Loucy (cell line): ENCODE measurements around the gene SORCS2.

Experiments used
- H2AFZ ChIP-seq: fragments of 200-600 bp; sonication (generic); 2 replicates; pipeline ENCODE4 v1.6.0; 2016; ENCODE audit warnings: antibody characterized with exemption, mild to moderate bottlenecking, low read length, moderate library complexity
- H3F3A ChIP-seq: fragments of 200-600 bp; 2 replicates; pipeline ENCODE4 v1.6.0; 2016; ENCODE audit warnings: antibody characterized with exemption, low read depth, mild to moderate bottlenecking
- H3K27me3 ChIP-seq: fragments of 200-600 bp; sonication (generic); 2 replicates; pipeline ENCODE4 v1.6.1; 2014; ENCODE audit warnings: low read length, mild to moderate bottlenecking; ENCODE audit not compliant: insufficient read depth, poor library complexity, severe bottlenecking
- H3K36me3 ChIP-seq: fragments of 200-600 bp; sonication (generic); 2 replicates; pipeline ENCODE4 v1.6.1; 2016; ENCODE audit warnings: low read length; ENCODE audit not compliant: insufficient read depth
- H3K4me1 ChIP-seq: fragments of 200-600 bp; sonication (generic); 2 replicates; pipeline ENCODE4 v1.5.1; 2014; ENCODE audit warnings: low read length, mild to moderate bottlenecking; ENCODE audit not compliant: insufficient read depth, poor library complexity, severe bottlenecking
- H3K4me2 ChIP-seq: fragments of 200-600 bp; sonication (generic); 2 replicates; pipeline ENCODE4 v1.6.0; 2014; ENCODE audit warnings: antibody characterized with exemption, low read length, low read depth, mild to moderate bottlenecking; ENCODE audit not compliant: poor library complexity, severe bottlenecking
- H3K4me3 ChIP-seq: fragments of 200-600 bp; sonication (generic); 2 replicates; pipeline ENCODE4 v1.5.1; 2014; ENCODE audit warnings: low read length, mild to moderate bottlenecking, mixed read lengths; ENCODE audit not compliant: poor library complexity, severe bottlenecking
- H3K79me2 ChIP-seq: fragments of 200-600 bp; sonication (generic); 2 replicates; pipeline ENCODE4 v1.6.1; 2014; ENCODE audit warnings: low read length; ENCODE audit not compliant: insufficient read depth
- H3K9ac ChIP-seq: fragments of 200-600 bp; sonication (generic); 2 replicates; pipeline ENCODE4 v1.6.0; 2014; ENCODE audit warnings: mild to moderate bottlenecking, low read depth, low read length, moderate library complexity; ENCODE audit not compliant: poor library complexity, severe bottlenecking
- H3K9me2 ChIP-seq: fragments of 200-600 bp; sonication (generic); replicated peaks from 2 replicates; pipeline ENCODE4 v1.6.1; 2016; ENCODE audit warnings: low read depth, low read length, mixed read lengths
- H3K9me3 ChIP-seq: fragments of 200-600 bp; sonication (generic); 2 replicates; pipeline ENCODE4 v1.6.1; 2014; ENCODE audit warnings: mild to moderate bottlenecking, antibody characterized with exemption, low read length, low read depth; ENCODE audit not compliant: insufficient read depth
- H4K20me1 ChIP-seq: fragments of 200-600 bp; sonication (generic); 2 replicates; pipeline ENCODE4 v1.6.0; 2014; ENCODE audit warnings: antibody characterized with exemption, low read length, mild to moderate bottlenecking; ENCODE audit not compliant: insufficient read depth, poor library complexity, severe bottlenecking
- EZH2phosphoT487 ChIP-seq: fragments of 200-600 bp; IDR thresholded peaks from 2 replicates; pipeline ENCODE4 v1.6.1; 2018; ENCODE audit warnings: antibody characterized with exemption, mild to moderate bottlenecking, moderate library complexity, borderline replicate concordance
- TF ChIP-seq, protein P1 (sequence below): fragments of 200-600 bp; sonication (generic); conservative IDR thresholded peaks from 2 replicates; pipeline ENCODE4 v1.5.1; 2014; ENCODE audit warnings: mild to moderate bottlenecking, antibody characterized with exemption, low read length

SORCS2 gene

DNA sequence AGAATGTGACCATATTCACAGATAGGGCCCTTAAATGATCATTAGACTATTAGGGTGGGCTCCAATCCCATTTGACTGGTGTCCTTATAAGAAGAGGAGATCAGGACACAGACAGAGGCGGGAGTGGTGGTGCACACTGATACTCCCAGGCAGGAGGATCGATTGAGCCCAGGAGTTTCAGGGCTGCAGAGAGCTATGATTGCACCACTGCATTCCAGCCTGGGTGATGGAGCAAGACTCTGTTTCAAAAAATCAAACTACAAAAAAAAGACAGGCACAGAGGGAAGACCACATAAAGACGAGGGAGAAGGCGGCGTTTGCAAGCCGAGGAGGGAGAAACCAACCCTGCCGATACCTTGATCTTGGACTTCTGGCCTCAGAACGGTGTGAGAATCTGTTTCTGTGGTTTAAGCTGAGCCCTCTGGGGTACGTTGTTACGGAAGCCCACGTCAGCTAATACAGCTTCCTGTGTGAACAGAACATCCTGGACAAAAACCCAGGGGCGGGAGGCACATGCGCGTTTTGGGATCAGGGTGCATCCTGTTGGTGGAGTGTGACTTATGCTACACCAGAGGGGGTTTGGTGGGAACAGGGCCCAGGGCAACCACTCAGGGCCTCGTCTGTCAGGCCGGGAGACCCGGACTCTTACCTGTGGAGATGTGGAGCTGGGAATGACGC lies 454.2 kb downstream of the SORCS2 start:
- Histone ChIP-seq H2AFZ (no peak overlapping the region), H3K9me3 (no peaks in the 10 kb centered on the region; the same call in 1 of the 2 replicates), H3K27me3 (no peaks in the 10 kb centered on the region), H4K20me1 (no peaks in the 10 kb centered on the region), H3K79me2 (no peaks in the 10 kb centered on the region), H3K4me1 (no peaks in the 10 kb centered on the region), H3K4me3 (no peak overlapping the region), H3K36me3 (no peaks in the 10 kb centered on the region), H3F3A (no peaks in the 10 kb centered on the region), H3K9me2 (no peaks in the 10 kb centered on the region), H3K4me2 (no peak overlapping the region), H3K9ac (no peak overlapping the region)
- TF ChIP-seq EZH2phosphoT487, result no peak

DNA sequence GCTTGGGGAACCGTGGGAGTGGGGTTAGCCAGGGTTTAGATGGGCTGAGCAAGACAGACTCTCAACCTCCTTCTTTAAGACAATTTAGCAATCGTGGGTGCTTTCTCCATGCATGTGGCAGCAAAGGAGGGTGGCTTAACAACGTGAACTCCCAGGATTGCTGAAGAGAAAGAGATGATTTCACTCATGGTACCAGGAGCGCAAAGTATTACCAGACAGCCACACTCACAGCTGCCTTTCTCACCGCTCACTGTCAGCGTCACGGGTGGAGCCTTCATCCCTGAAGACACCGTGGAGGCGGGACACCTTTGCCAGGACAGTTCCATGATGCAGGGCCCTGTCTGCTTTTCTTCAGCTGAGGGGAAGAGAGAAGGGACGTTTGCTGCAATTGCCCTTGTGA lies 454.8 kb downstream of the SORCS2 start:
- Histone ChIP-seq H3K36me3 (no peaks in the 10 kb centered on the region), H3K79me2 (no peaks in the 10 kb centered on the region), H3K4me2 (no peak overlapping the region), H3K9ac (no peak overlapping the region), H3K27me3 (no peaks in the 10 kb centered on the region), H3K4me3 (no peak overlapping the region), H3F3A (no peaks in the 10 kb centered on the region), H2AFZ (no peak overlapping the region), H3K4me1 (no peaks in the 10 kb centered on the region), H3K9me2 (no peaks in the 10 kb centered on the region), H4K20me1 (no peaks in the 10 kb centered on the region), H3K9me3 (no peaks in the 10 kb centered on the region; the same call in 1 of the 2 replicates)
- no peak for TF ChIP-seq EZH2phosphoT487
- TF ChIP-seq, protein P1, sequence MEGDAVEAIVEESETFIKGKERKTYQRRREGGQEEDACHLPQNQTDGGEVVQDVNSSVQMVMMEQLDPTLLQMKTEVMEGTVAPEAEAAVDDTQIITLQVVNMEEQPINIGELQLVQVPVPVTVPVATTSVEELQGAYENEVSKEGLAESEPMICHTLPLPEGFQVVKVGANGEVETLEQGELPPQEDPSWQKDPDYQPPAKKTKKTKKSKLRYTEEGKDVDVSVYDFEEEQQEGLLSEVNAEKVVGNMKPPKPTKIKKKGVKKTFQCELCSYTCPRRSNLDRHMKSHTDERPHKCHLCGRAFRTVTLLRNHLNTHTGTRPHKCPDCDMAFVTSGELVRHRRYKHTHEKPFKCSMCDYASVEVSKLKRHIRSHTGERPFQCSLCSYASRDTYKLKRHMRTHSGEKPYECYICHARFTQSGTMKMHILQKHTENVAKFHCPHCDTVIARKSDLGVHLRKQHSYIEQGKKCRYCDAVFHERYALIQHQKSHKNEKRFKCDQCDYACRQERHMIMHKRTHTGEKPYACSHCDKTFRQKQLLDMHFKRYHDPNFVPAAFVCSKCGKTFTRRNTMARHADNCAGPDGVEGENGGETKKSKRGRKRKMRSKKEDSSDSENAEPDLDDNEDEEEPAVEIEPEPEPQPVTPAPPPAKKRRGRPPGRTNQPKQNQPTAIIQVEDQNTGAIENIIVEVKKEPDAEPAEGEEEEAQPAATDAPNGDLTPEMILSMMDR, result no peak

DNA sequence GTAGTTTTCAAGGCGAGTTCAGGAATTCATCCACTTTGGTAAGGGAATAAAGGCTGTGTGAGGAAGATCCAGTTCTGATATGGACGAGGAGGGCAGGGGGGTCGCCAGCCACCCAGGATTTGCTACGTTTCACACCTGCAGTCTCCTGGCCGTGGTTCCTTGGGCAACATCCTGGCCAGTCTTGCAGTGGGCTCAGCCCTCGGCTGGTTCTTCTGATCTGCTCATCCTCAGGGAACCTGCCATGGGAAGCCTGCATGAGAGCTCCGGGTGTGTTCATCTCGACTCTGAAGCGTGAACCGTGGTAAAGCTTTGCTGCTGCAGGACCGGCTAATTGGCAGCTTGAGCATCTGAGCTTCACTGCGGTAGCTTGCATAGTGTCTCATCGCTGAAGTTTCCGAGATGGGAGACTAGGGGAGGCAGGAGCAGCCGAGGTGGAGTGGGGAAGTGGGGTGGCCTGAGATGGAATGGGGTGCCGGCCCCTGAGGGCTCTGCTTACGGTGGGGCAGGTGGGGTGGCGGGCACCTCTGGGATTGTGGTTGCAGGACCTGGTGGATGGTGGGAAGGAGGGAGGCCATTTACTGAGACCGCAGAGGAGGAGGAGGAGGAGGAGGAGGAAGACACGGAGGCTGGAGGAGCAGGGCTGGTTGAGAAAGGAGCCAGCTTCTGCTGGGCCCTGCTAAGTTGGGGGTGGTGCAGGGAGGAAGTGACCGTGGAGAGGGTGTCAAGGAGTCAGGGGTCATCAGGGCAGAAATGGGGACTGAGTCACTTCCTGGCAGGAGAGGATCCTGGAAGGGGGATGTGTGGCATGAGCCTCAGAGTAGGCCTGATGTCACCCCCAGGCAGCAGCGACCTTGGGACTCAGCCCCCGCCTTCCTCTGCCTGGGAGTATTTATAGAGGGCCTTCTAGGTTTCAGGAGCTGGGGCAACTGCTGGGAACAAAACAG lies 455.5 kb downstream of the SORCS2 start:
- Histone ChIP-seq H3K4me3 (no peak overlapping the region), H3K36me3 (no peaks in the 10 kb centered on the region), H4K20me1 (no peaks in the 10 kb centered on the region), H3K9ac (no peak overlapping the region), H3F3A (no peaks in the 10 kb centered on the region), H2AFZ (no peak overlapping the region), H3K27me3 (no peaks in the 10 kb centered on the region), H3K4me2 (no peak overlapping the region), H3K9me2 (no peaks in the 10 kb centered on the region), H3K9me3 (no peaks in the 10 kb centered on the region; the same call in 1 of the 2 replicates), H3K79me2 (no peaks in the 10 kb centered on the region), H3K4me1 (no peaks in the 10 kb centered on the region)
- TF ChIP-seq, protein P1, result no peak
- TF ChIP-seq EZH2phosphoT487, result no peak
